GM18520 (cell line): Measurements from ENCODE around the gene PSME3IP1.
"Not testable (repeated sequence)": the region's sequence is repeated elsewhere in the genome, so short reads cannot be mapped to it uniquely, and the experiment has no call there.

Experiments used
- ATAC-seq: cut with Tn5 transposase; IDR thresholded peaks from one replicate; pipeline ENCODE4 v1.9.1; 2021; ENCODE audit not compliant: unreplicated experiment

The PSME3IP1 gene

DNA sequence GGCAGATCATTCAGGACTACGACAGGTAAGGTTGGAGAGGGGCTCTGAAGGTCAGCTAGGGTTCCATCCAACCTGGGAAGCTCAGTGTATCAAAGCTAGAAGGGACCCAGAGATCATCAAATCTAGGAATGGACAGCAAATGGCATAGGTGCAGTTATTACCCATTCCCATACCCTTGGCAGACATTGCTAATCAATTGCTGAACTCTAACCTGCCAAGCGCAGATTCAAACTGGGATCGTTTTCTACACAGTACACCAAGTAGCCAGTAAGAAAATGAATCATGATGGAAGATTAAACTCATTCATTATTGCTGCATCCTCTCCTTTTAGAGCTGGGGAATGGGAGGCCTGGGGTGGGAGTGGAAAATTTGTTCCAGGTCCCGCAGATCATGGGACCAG is 59.9 kb downstream of the PSME3IP1 start:
- ATAC-seq = no peak

DNA sequence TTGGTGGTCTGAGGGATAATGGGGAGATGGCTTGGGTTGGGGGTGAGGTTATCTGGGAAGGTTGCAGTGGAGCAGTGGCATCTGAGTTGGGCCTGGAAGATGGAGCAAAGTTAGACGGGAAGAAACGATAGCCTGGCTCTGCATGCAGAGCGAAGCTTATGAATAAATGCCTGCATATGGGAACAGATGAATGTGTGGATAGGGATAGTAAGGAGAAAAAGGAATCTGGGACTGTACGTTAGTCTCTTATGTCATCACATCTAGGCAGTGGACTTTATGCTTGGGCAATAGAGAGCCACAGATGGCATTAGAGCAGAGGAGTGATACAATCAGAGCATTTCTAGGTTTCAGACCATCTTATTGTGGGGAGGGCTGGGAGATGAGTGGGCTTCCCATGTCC is 60.5 kb downstream of the PSME3IP1 start:
- ATAC-seq = no peak

DNA sequence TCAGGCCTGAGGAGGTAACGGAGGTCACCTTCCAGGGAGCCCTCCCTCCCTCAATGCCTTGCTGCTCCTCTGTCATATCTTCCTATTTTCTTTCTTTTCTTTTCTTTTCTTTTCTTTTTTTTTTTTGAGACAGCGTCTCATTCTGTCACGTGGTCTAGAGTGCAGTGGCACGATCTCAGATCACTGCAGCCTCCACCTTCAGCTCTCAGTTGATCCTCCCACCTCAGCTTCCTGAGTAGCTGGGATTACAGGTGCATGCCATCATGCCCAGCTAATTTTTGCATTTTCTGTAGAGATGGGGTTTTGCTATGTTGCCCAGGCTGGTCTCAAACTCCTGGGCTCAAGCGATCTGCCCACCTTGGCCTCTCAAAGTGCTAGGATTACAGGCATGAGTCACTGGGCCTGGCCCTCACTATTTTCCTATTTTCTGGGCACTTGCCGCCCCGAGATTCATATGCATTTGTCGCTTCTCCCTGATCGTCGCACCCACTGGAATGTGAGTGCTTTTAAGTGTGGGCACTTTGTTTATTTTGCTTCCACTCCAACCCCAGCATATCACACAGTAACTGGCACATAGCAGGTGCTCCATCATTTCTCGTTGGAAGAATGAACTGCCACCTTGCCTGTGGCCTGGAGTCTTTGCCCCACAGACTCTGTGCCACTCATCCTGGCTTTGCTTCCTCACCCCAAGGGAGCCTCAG is 61.7 kb downstream of the PSME3IP1 start:
- no peak for ATAC-seq

- no peak for ATAC-seq
Measured at GRCh38 chr16:57123216-57123973, 62.4 kb downstream of the PSME3IP1 start.

DNA sequence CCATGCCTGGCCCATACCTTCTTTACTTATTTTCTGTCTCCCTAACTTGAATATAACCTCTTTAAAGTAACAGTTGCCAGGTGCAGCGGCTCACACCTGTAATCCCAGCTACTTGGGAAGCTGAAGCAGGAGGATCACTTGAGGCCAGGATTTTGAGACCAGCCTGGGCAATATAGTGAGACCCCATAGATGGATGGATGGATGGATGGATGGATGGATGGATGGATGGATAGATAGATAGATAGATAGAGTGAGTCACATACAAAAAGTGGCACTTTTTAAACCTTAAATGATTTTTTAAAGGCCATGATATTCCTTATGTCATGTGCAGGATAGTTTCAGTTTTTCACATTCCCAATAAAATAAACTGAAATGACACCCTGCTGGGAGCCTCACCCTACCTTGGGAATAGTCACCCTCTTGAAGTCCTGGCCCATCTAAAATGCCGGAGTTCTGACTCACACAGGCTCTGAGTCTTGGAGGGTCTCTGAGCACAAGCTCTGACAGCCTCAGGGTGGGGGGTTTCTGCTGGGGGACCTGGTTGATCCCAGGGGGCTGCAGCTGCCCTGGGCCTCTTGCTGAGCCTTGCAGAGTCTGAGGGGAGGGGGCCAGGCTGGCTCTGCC is 67.3 kb downstream of the PSME3IP1 start:
- ATAC-seq = no peak

- ATAC-seq = no peak
Measured at GRCh38 chr16:57115514-57116182, 70.2 kb downstream of the PSME3IP1 start.

DNA sequence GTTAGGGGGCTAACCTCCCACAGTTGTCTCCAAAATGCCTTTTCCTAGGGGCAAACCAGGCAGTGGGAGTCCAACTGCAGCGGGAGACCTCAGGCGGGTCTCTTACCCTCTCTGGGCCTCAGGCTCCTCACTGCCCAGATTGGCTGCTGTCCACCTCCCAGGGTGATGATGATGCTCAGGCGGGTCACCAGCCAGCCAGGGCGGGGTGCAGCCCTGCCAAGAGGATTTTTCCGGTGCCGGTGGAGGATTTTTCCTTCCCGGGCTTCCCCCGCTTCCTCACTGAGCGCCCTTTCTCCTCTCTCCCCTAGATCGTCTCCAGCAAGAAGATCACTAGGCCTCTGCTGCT is 70.7 kb downstream of the PSME3IP1 start:
- ATAC-seq = no peak

DNA sequence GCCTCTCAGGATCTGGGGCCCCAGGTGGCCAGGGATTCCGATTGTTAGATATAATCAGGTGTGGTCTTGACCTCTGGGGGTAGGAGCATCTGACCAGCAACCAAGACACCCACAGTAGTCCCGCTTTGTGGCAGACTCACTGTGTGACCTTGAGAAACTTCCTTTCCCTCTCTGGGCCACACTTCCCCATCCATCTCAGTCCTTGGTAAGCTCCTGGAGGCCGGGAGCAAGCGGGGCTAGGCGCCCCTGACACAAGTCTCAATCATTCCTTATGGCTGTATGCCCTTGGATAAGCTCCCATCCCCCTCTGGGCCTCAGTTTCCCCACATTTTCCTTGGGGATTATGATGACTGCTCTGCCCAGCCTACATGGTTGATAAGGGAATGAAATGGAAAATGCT is 72.2 kb downstream of the PSME3IP1 start:
- ATAC-seq = no peak

GRCh38 chr16:57113042-57113453 is 72.8 kb downstream of the PSME3IP1 start:
- no peak for ATAC-seq

GRCh38 chr16:57112403-57113041 is 73.3 kb downstream of the PSME3IP1 start:
- ATAC-seq = no peak

DNA sequence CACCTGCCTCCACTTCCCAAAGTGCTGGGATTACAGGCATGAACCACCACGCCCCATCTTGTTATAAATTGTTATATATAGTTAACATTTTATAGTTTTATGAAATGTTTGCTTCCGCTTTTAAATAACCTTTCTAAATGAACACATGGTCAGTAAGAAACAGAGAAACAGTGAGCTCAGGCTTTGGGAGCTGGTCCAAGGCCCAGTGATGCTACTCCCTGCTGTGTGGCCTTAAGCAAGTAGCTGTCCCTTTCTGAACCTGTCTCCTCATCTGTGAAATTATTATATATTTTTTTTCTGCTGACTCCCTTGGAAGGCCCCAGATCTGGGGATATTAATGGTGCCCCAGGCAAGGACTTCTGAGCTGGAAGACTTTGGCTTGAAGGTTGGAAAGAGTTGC is 74.4 kb downstream of the PSME3IP1 start:
- no peak for ATAC-seq

GRCh38 chr16:57110937-57111336 is 74.9 kb downstream of the PSME3IP1 start:
- ATAC-seq = no peak

DNA sequence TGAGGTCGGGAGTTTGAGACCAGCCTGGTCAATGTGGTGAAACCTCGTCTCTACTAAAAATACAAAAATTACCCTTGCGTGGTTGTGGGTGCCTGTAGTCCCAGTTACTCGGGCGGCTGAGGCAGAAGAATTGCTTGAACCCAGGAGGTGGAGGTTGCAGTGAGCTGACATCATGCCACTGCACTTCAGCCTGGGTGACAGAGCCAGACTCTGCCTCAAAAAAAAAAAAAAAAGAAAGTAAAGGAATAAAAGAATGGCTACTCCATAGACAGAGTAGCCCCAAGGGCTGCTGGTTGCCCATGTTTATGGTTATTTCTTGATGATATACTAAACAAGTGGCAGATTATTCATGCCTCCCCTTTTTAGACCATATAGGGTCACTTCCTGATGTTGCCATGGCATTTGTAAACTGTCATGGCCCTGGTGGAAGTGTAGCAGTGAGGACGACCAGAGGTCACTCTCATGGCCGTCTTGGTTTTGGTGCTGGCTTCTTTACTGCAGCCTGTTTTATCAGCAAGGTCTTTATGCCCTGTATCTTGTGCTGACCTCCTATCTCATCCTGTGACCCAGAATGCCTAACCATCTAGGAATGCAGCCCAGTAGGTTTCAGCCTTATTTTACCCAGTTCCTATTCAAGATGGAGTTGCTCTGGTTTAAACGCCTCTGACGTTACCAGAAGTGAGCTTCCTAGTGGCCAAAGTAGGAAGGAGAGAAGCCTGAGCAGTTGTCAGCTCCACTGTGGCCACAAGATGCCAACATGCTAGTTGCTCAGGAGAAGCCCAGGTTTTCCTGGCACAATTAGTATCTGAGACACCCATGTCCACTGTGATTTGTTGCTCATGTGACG is 76.4 kb downstream of the PSME3IP1 start:
- not testable (repeated sequence) for ATAC-seq

DNA sequence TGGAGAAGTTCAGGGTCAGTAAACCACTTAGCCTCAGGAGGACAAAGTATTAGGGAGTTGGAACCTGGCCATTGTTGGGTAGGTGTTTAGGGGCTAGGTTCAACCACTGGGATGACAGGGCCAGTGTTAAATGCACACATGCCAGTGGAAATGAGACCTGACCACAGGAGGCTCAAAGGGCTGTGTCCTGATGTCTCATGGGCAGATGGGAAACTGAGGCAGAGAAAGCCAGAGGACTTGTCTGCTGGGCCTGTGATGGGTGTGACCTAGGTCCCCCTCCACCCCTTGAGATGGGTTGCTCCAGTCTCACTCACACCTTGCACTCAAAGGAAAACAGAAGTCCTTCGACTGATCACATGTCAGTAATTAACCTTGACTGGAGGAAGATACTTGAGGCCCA is 77.4 kb downstream of the PSME3IP1 start:
- ATAC-seq = no peak

GRCh38 chr16:57107321-57107922 is 78.4 kb downstream of the PSME3IP1 start:
- ATAC-seq = no peak

DNA sequence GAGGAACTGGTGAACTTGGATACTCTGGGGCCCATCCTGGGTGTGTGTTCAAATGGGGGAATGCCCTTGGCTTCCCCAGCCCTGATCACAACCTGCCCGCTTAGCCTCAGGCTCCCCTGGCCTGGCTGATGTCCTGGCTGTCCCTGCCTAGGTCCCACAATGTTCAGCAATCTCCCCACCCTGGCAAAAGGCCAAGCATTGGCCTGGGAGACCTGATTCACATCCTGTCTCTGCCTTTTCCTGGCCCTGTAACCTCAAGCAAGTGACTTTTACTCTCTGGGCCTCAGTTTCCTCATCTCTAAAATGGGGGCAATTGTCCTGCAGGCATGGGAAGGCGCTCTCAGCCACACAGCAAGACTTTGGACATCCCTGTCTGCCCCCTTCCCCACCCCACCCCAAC is 79.1 kb downstream of the PSME3IP1 start:
- no peak for ATAC-seq

DNA sequence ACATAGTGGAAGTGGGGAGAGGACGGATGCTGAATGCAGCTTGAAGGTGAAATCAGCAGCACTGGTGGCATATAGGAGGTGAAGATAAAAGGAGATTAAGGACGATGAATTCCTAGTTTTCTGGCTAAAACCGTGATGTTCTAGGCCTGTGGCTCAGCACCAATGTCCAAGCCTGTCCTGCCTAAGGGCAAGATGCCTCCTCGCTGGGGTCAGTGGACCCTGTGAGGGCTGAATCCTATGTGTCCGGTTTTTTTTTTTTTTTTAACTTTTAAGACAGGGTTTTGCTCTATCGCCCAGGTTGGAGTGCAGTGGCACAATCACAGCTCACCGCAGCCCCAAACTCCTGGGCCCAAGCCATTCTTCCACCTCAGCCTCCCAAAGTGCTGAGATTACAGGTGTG is 80.7 kb downstream of the PSME3IP1 start:
- no peak for ATAC-seq

- no peak for ATAC-seq
Measured at GRCh38 chr16:57104706-57105105, 81.1 kb downstream of the PSME3IP1 start.

GRCh38 chr16:57102888-57103851 is 82.7 kb downstream of the PSME3IP1 start:
- no peak for ATAC-seq
